ENCODE results near the gene OBI1.

Gene OBI1

GRCh38 chr13:78602561-78603239, 56.3 kb downstream of the OBI1 start:
- DNase-seq = peak; percentile 70

DNA sequence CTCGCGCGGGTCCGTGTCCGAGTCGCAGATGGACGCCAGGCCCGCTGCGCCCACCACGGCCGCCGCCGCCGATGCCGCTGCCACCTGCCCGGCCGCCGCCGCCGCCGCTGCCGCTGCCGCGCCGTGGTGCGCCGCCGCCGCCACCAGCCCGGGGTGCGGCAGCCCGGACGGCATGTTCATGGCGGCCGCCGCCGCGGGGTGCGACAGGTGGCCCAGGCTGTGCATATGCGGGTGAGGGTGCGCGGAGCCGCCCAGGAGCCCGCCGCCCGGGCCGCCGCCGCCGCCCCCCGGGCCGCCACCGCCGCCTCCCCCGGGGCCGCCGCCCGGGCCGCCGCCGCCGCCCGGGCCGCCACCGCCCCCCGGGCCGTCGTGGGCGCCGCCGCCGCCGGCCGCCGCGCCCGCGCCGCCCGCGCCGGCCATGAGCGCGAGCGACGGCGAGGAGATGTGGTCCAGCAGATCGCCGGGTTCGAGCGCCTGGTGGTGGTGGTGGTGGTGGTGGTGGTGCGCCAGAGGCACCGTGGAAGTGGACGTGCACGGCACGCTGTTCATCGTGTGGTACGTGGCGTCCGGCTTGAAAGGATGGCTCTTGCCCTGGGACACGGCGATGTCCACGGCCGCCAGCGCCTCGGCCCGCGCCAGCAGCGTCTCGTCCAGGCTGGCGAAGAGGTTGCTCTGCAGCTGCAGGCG, 56.9 kb downstream of the OBI1 start:
- DNase-seq = no peak

- DNase-seq = no peak
These were observed 57.7 kb downstream of the OBI1 start for GRCh38 chr13:78601124-78601873.

- DNase-seq = no peak
These were observed 58.6 kb downstream of the OBI1 start for GRCh38 chr13:78600280-78600883.

DNA sequence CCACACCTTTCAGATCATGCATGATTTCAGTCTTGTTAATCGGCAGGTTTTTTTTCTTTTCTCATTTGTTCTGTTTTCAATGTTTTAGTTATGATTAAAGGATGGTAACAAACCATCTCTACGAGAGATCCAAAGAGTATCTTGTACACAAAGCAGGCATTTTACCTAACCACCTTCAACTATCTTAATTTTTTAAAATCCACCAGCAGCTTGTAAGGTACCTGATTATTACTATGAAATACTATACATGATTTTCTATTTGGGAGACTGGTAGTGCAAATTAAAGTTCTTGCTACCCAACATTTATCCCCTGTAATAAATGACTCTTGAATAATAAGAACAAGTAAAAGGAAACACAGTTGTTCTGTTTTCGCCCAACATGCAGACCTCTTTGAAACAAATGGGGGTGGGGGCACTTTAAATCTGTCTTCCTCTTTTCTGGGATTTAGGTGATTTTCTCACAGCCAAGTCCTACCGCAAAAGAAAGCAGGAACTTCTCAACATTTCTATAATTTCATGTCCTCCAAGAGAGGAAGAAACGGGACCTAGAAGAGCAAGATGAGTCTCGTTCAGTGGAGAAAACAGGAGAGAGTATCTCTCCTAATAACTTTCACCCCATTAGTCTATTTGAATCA, 59.2 kb downstream of the OBI1 start:
- DNase-seq = no peak

- no peak for DNase-seq
These were observed 59.9 kb downstream of the OBI1 start for GRCh38 chr13:78598966-78599644.

DNA sequence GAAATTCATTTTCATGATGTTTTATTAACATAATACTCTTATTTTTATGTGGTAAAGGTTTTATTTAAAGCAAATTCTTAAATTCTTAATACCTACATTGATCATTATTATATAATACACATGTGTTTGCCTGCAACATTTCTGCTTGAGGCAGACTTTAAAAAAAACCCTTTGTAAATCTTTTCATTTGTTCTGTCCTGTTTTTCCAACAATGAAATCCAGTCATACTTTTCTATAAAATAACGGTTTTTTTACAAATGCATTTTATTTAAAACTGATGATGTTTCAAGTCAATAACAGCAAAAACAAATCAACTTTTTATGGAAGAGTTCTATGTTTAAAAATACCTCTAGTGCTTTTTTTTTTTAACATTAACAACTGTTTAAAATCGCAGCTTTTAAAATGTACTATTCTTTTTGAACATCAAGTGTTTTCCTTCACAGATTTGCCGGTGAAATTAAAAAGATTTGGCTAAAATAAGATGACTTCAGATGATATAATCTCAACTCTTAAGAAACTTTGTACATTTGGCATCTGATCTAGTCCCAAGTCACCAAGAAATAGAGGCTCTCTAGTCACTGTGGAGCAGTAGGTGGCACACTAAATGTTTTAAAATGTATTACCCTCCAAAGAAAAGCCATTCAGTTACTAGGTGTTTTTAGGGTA, 60.7 kb downstream of the OBI1 start:
- DNase-seq = no peak

GRCh38 chr13:78597602-78597932, 61.4 kb downstream of the OBI1 start:
- DNase-seq = no peak

GRCh38 chr13:78596736-78597601, 62.0 kb downstream of the OBI1 start:
- DNase-seq = no peak

DNA sequence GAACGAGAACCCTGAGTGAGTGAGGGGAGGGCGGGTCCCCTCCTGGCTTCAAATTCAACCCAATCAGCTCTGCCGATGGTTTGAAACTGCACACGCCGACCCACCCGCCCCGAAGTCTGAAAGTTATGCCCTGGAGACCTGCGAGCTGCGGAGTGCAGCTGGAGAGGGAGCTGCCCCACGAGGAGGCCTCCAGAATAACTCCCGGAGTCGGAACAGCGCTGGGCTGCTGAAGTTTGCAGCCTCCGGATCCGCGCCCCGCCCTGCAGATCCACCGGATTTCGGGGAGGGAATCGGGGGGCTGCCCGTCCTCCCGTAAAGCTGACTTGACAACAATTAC, 62.6 kb downstream of the OBI1 start:
- no peak for DNase-seq

GRCh38 chr13:78595495-78596398, 63.2 kb downstream of the OBI1 start:
- DNase-seq = no peak

DNA sequence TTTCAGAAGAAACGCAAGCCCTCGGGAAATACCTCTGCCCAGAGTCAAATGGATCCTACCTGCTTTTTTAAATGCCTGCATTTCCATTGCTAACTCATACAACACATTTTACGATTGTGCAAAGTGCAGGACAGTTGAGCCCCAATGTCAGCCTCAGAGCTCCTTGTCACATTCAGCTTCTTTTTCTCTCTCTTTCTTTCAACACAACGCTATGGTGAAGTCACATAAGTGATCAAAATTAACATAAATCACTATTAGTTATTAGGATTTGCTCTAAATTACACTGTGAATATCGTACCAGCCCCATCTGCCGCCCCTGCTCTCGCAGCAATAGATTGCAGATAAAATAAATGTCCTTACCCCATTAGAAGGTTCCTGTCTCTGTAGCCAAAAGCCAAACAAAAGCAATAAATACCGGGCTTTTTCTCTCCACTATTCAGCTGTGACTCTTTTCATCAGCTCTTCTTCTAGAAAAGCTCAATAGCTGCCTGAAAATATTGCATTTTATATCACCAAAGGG, 64.4 kb downstream of the OBI1 start:
- no peak for DNase-seq

DNA sequence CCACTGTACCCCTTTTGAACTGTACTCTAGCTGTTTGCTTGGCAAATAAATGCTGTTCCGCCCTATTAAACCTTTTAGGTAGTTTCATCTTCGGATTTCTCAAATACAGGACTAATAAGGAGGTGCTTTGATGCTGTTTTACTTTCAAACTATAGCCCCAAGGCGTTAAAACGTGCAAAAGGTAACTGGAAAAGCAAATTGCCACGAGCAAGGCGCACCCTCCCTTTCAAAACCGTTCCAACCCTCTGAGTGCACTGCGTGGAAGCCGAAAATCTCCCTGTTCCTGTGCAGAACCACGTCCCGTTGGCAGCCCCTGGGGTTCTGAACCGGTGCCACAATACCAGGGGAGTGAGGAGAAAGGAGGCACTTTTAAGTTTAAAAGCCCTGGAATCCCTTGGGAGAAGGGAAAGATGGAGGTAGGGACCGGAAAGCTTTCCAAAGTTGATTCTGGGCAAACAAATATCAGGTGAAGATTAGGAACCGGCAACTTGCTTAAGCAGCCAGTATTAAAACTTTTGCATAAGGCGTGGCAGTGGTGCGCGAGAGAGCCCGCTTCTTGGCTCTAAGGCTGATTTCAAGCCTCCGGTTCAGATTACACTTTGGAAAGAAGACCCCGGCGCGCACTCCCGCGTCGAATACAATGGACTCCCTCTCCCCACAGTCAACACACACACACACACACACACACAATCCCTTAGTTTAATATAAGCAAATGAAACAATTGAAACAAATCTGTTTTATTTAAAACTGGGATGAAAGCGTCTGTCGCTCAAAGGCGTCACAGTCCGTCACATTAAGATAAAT, 65.1 kb downstream of the OBI1 start:
- DNase-seq = peak; percentile 63

- no peak for DNase-seq
These were observed 65.8 kb downstream of the OBI1 start for GRCh38 chr13:78593129-78593528.

DNA sequence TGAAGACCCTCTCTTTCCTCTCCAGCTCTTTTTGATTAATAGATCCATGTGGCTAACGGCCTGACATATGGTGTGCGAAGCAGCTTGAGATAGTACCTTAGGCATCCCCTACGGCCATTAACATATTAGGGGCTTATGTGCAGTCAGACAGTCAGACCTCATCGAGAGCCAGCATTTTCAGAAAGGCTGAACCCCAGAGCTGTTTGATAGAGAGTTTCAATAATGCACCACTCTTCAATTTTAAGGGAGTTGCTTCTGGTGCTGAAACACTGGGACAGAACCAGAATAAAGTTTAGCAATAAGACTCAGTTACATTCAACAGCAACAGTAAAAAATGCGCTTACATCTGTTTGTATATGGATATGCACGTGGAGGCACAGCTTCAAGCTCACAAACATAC, 66.4 kb downstream of the OBI1 start:
- no peak for DNase-seq

DNA sequence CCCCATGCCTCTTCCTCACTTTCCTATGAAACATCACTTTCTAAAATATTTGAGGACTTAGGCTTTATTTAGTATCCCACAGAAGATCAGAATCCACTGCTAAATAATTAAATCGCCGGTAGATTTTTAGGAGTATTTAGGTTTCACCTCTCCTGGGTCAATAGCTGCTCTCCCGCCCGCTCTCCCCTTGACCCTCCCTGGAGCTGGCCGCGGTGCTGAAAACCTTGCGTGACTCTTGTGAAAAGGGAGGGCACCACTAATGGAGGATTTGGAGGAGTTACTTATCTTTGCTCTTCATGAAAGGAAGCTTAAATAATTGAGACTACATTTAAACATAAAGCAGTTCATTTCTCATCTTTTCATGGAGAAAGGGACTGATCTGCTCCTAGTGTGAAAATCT, 69.7 kb downstream of the OBI1 start:
- no peak for DNase-seq

DNA sequence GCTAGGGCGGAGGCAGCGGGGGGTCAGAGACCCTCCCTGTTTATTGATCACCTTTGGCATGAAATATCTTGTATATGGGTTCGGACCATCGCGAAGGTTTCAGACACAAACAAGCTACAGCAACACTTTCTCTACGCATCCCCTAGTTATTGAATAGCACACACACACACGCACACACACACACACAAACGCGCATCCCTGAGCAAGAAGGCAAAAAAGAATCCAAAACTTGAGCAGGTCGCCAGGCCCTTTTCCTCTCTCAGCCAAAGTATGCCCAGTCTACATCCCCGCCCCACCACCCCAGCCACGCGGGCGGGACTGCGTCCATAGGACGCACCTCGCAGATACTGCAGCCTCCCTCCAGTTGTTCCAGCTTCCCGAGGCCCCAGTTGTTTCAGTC, 71.6 kb downstream of the OBI1 start:
- DNase-seq = no peak

GRCh38 chr13:78586706-78587105, 72.2 kb downstream of the OBI1 start:
- no peak for DNase-seq

- no peak for DNase-seq
These were observed 82.7 kb downstream of the OBI1 start for GRCh38 chr13:78576261-78576660.

All from NCI-H526 treated with DMSO at 0.1 percent for 48 hours (cell line).